SK-N-SH treated with all-trans-retinoic acid at 6 μM for 48 hours (cell line): ENCODE results near the gene MIDN.

Experiments
- ATAC-seq: fragments of 200-7000 bp; cut with Tn5 transposase; 3 replicates; pipeline ENCODE4 v1.9.1; 2020; ENCODE audit warnings: mild to moderate bottlenecking, moderate library complexity
- ARNTL ChIP-seq: fragments of 450-650 bp; formaldehyde crosslinking; IDR thresholded peaks from 2 replicates; pipeline ENCODE4 v1.5.0; 2020; ENCODE audit warnings: low read depth, mild to moderate bottlenecking, moderate library complexity, borderline replicate concordance
- BACH2 ChIP-seq: fragments of 250-450 bp; sonication (Bioruptor Pico); IDR thresholded peaks from 2 replicates; pipeline ENCODE4 v1.9.0; 2021; ENCODE audit warnings: mild to moderate bottlenecking, borderline replicate concordance
- CREB5 ChIP-seq: fragments of 250-450 bp; sonication (Bioruptor Pico); IDR thresholded peaks from 2 replicates; pipeline ENCODE4 v1.5.1; 2020; ENCODE audit warnings: low read depth, mild to moderate bottlenecking, moderate library complexity
- CSDC2 ChIP-seq: fragments of 250-450 bp; sonication (Bioruptor Pico); IDR thresholded peaks from 2 replicates; pipeline ENCODE4 v1.5.0; 2020; ENCODE audit warnings: mild to moderate bottlenecking, moderate library complexity
- ESRRG ChIP-seq: fragments of 250-450 bp; sonication (Bioruptor Pico); IDR thresholded peaks from 2 replicates; pipeline ENCODE4 v1.6.1; 2021; ENCODE audit warnings: mild to moderate bottlenecking
- GLIS3 ChIP-seq: fragments of 250-450 bp; sonication (Bioruptor Pico); IDR thresholded peaks from 2 replicates; pipeline ENCODE4 v1.5.0; 2020; ENCODE audit warnings: mild to moderate bottlenecking, moderate library complexity
- ISL1 ChIP-seq: fragments of 250-450 bp; sonication (Bioruptor Pico); IDR thresholded peaks from 2 replicates; pipeline ENCODE4 v2.1.2; 2022; ENCODE audit warnings: mild to moderate bottlenecking, moderate library complexity
- OSR1 ChIP-seq: fragments of 250-450 bp; sonication (Bioruptor Pico); IDR thresholded peaks from 2 replicates; pipeline ENCODE4 v1.8.0; 2022; ENCODE audit warnings: moderate library complexity, mild to moderate bottlenecking, inconsistent platforms
- PPARA ChIP-seq: fragments of 250-450 bp; sonication (Bioruptor Pico); IDR thresholded peaks from 2 replicates; pipeline ENCODE4 v1.5.0; 2020; ENCODE audit warnings: mild to moderate bottlenecking, borderline replicate concordance
- RARB ChIP-seq: fragments of 250-450 bp; sonication (Bioruptor Pico); IDR thresholded peaks from 2 replicates; pipeline ENCODE4 v1.8.0; 2021; ENCODE audit warnings: mild to moderate bottlenecking, moderate library complexity
- SNAI2 ChIP-seq: fragments of 250-450 bp; sonication (Bioruptor Pico); IDR thresholded peaks from 2 replicates; pipeline ENCODE4 v1.5.0; 2020; ENCODE audit warnings: mild to moderate bottlenecking, moderate library complexity
- TCF4 ChIP-seq: fragments of 250-450 bp; sonication (Bioruptor Pico); IDR thresholded peaks from 2 replicates; pipeline ENCODE4 v1.8.0; 2021; ENCODE audit warnings: mild to moderate bottlenecking, moderate library complexity, borderline replicate concordance
- TOX ChIP-seq: fragments of 250-450 bp; sonication (Bioruptor Pico); IDR thresholded peaks from 2 replicates; pipeline ENCODE4 v1.8.0; 2021; ENCODE audit warnings: mild to moderate bottlenecking, moderate library complexity, borderline replicate concordance
- TSHZ2 ChIP-seq: fragments of 250-450 bp; sonication (Bioruptor Pico); IDR thresholded peaks from 2 replicates; pipeline ENCODE4 v1.5.0; 2020; ENCODE audit warnings: mild to moderate bottlenecking, moderate library complexity
- ZC3H10 ChIP-seq: fragments of 250-450 bp; sonication (Bioruptor Pico); IDR thresholded peaks from 2 replicates; pipeline ENCODE4 v1.5.1; 2021; ENCODE audit warnings: mild to moderate bottlenecking, moderate library complexity
- ZFP3 ChIP-seq: fragments of 250-450 bp; sonication (Bioruptor Pico); IDR thresholded peaks from 2 replicates; pipeline ENCODE4 v1.5.0; 2020; ENCODE audit warnings: mild to moderate bottlenecking, moderate library complexity
- ZNF565 ChIP-seq: fragments of 450-650 bp; formaldehyde crosslinking; conservative IDR thresholded peaks from 2 replicates; pipeline ENCODE4 v1.5.0; 2020; ENCODE audit warnings: low read depth, mild to moderate bottlenecking, moderate library complexity
- ZNF70 ChIP-seq: fragments of 450-650 bp; formaldehyde crosslinking; IDR thresholded peaks from 2 replicates; pipeline ENCODE4 v1.5.0; 2020; ENCODE audit warnings: mild to moderate bottlenecking, moderate library complexity
- ZNF8 ChIP-seq: fragments of 450-650 bp; formaldehyde crosslinking; IDR thresholded peaks from 2 replicates; pipeline ENCODE4 v1.5.0; 2020; ENCODE audit warnings: mild to moderate bottlenecking, moderate library complexity
- TF ChIP-seq, protein P1 (sequence below): fragments of 250-450 bp; sonication (Bioruptor Pico); IDR thresholded peaks from 2 replicates; pipeline ENCODE4 v1.8.0; 2020; ENCODE audit warnings: mild to moderate bottlenecking, moderate library complexity, borderline replicate concordance
- TF ChIP-seq, protein P2 (sequence below): fragments of 250-450 bp; sonication (Bioruptor Pico); IDR thresholded peaks from 2 replicates; pipeline ENCODE4 v1.5.1; 2021; ENCODE audit warnings: mild to moderate bottlenecking, moderate library complexity

Gene MIDN

DNA sequence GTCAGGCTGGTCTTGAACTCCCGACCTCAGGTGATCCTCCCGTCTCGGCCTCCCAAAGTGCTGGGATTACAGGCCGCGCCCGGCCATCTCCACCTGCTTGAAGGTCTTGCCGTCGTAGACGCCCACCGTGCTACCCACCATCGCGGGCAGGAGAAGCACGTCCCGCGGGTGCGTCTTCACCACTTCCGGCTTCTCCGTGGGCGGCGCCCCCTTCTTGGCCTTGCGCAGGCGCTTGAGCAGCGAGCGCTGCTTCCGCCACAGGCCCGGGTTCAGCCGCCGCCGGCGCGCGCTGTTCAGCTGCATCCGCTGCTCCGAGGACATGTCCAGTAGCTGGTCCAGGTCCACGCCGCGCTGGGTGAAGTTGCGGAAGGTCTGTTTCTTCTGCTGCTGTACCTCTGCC is 58.9 kb downstream of the MIDN start:
- ATAC-seq = no peak
- no peak for TF ChIP-seq ZC3H10 (CRISPR knock-in tag)
- TF ChIP-seq OSR1 = no peak
- no peak for TF ChIP-seq ZNF8 (CRISPR knock-in tag)
- TF ChIP-seq CREB5 (CRISPR knock-in tag) = no peak
- TF ChIP-seq, protein P1, sequence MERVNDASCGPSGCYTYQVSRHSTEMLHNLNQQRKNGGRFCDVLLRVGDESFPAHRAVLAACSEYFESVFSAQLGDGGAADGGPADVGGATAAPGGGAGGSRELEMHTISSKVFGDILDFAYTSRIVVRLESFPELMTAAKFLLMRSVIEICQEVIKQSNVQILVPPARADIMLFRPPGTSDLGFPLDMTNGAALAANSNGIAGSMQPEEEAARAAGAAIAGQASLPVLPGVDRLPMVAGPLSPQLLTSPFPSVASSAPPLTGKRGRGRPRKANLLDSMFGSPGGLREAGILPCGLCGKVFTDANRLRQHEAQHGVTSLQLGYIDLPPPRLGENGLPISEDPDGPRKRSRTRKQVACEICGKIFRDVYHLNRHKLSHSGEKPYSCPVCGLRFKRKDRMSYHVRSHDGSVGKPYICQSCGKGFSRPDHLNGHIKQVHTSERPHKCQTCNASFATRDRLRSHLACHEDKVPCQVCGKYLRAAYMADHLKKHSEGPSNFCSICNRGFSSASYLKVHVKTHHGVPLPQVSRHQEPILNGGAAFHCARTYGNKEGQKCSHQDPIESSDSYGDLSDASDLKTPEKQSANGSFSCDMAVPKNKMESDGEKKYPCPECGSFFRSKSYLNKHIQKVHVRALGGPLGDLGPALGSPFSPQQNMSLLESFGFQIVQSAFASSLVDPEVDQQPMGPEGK (CRISPR knock-in tag) = no peak
- no peak for TF ChIP-seq RARB (CRISPR knock-in tag)
- TF ChIP-seq CSDC2 (CRISPR knock-in tag) = no peak
- no peak for TF ChIP-seq GLIS3 (CRISPR knock-in tag)
- no peak for TF ChIP-seq PPARA
- TF ChIP-seq ZNF565 (CRISPR knock-in tag) = no peak
- TF ChIP-seq, protein P2, sequence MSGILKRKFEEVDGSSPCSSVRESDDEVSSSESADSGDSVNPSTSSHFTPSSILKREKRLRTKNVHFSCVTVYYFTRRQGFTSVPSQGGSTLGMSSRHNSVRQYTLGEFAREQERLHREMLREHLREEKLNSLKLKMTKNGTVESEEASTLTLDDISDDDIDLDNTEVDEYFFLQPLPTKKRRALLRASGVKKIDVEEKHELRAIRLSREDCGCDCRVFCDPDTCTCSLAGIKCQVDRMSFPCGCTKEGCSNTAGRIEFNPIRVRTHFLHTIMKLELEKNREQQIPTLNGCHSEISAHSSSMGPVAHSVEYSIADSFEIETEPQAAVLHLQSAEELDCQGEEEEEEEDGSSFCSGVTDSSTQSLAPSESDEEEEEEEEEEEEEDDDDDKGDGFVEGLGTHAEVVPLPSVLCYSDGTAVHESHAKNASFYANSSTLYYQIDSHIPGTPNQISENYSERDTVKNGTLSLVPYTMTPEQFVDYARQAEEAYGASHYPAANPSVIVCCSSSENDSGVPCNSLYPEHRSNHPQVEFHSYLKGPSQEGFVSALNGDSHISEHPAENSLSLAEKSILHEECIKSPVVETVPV (CRISPR knock-in tag) = no peak

- ATAC-seq = no peak
- TF ChIP-seq OSR1 (no peak), ZFP3 (no peak), ZNF8 (CRISPR knock-in tag) (no peak), PPARA (no peak), CREB5 (CRISPR knock-in tag) (no peak), ARNTL (CRISPR knock-in tag) (no peak), ZNF70 (CRISPR knock-in tag) (no peak), ZC3H10 (CRISPR knock-in tag) (no peak), RARB (CRISPR knock-in tag) (no peak), SNAI2 (CRISPR knock-in tag) (no peak), BACH2 (CRISPR knock-in tag) (no peak), ZNF565 (CRISPR knock-in tag) (no peak), ISL1 (CRISPR knock-in tag) (no peak), TSHZ2 (CRISPR knock-in tag) (no peak), GLIS3 (CRISPR knock-in tag) (no peak), TOX (CRISPR knock-in tag) (no peak), TCF4 (CRISPR knock-in tag) (no peak), ESRRG (CRISPR knock-in tag) (no peak)
- TF ChIP-seq, protein P2 (CRISPR knock-in tag) = no peak
Measured at GRCh38 chr19:1307755-1308303, 59.4 kb downstream of the MIDN start.
